HepG2 (cell line): ENCODE data around the gene UBL5. TPM values are rescaled to one million over a fixed set of nuclear protein-coding genes. Genes with fewer than 3 reads are reported as not detected.

Source experiments
- ATRX ChIP-seq: sonication (generic); formaldehyde crosslinking; IDR thresholded peaks from 2 replicates; pipeline ENCODE4 v1.4.0; 2020; ENCODE audit warnings: missing genetic modification reagents, borderline replicate concordance
- HMGXB4 ChIP-seq, 2 experiments: sonication (generic) in 1 of 2; formaldehyde crosslinking in 1 of 2; IDR thresholded peaks; 2 replicates each; pipeline versions ENCODE4 v1.4.0 to v1.6.1; 2018 to 2020; ENCODE audit warnings: missing genetic modification reagents in 2 of 2, borderline replicate concordance in 1 of 2, low read depth in 1 of 2, mild to moderate bottlenecking in 1 of 2, missing biosample characterization in 1 of 2
- MIXL1 ChIP-seq: IDR thresholded peaks from 2 replicates; pipeline ENCODE4 v1.6.1; 2016
- NR0B2 ChIP-seq: sonication (generic); formaldehyde crosslinking; IDR thresholded peaks from 2 replicates; pipeline ENCODE4 v1.4.0; 2020; ENCODE audit warnings: mild to moderate bottlenecking, missing genetic modification reagents
- SAFB2 ChIP-seq: sonication (generic); formaldehyde crosslinking; IDR thresholded peaks from 2 replicates; pipeline ENCODE4 v1.5.1; 2020; ENCODE audit warnings: missing genetic modification reagents, low read depth, mild to moderate bottlenecking, borderline replicate concordance
- STAT5B ChIP-seq: sonication (generic); formaldehyde crosslinking; IDR thresholded peaks from 2 replicates; pipeline ENCODE4 v1.4.0; 2020; ENCODE audit warnings: missing genetic modification reagents
- ZBTB26 ChIP-seq: IDR thresholded peaks from 2 replicates; pipeline ENCODE4 v1.6.1; 2016; ENCODE audit warnings: missing compliant biosample characterization, missing genetic modification reagents, borderline replicate concordance
- ZEB1 ChIP-seq: IDR thresholded peaks from 2 replicates; pipeline ENCODE4 v1.6.1; 2012; ENCODE audit warnings: mild to moderate bottlenecking, low read depth, inconsistent platforms; ENCODE audit not compliant: insufficient replicate concordance
- ZNF136 ChIP-seq: sonication (generic); formaldehyde crosslinking; IDR thresholded peaks from 2 replicates; pipeline ENCODE4 v1.8.1; 2022; ENCODE audit warnings: low read depth, mild to moderate bottlenecking, moderate library complexity, missing genetic modification reagents
- ZNF407 ChIP-seq: sonication (generic); formaldehyde crosslinking; IDR thresholded peaks from one replicate; pipeline ENCODE4 v1.5.1; 2020; ENCODE audit warnings: mild to moderate bottlenecking, missing genetic modification reagents; ENCODE audit errors: not compliant biosample characterization
- ZNF574 ChIP-seq: sonication (generic); formaldehyde crosslinking; IDR thresholded peaks from 2 replicates; pipeline ENCODE4 v1.4.0; 2020; ENCODE audit warnings: missing genetic modification reagents
- polyA plus RNA-seq, 8 experiments: library from polyadenylated mRNA; depleted of rRNA in 3 of 8; stranded (reverse) in 7 of 8; unstranded in 1 of 8; fragments of >200 nt; fragmentation: Illumina TruSeq in 4 of 8; extraction: Trizol in 4 of 8; gene quantifications; 2 replicates each; pipeline versions ENCODE4 v1.2.1 to v1.2.3, GENCODE V29; 2011 to 2016; ENCODE audit warnings: low read depth in 4 of 8, missing spikeins in 1 of 8, mixed read lengths in 1 of 8; ENCODE audit not compliant: insufficient read depth in 1 of 8
- total RNA-seq, 5 experiments: library from RNA; depleted of rRNA; stranded (reverse); fragments of >200 nt; fragmentation: Illumina TruSeq; extraction: Trizol; gene quantifications; 2 replicates each; pipeline ENCODE4 v1.2.3, GENCODE V29; 2016; ENCODE audit warnings: low read depth in 1 of 5

UBL5 gene
- total and polyA plus RNA-seq, 2 of the 13 experiments (the other 11 are each of a cell fraction or from before 2014, with no cell fraction given): 373 to 487 TPM

GRCh38 chr19:9818734-9819595, 8.8 kb upstream of the UBL5 start, which contains the start of gene FBXL12 (continued):
- peak; percentile 91 for TF ChIP-seq ZNF407 (CRISPR knock-in tag)
- no peak for TF ChIP-seq STAT5B (CRISPR knock-in tag)
- peak; percentile 49; the same call in 1 of the 2 replicates for TF ChIP-seq ZBTB26 (CRISPR knock-in tag)
- no peak for TF ChIP-seq ATRX
- peak; percentile 27 for TF ChIP-seq NR0B2 (CRISPR knock-in tag)
- 0 out of 2 replicates have a peak, but pooled peaks have one; percentile 17 for TF ChIP-seq MIXL1
- TF ChIP-seq ZNF574: peak; percentile 83
- peak; percentile 44 to 70; a peak in 1 of 4 replicates for TF ChIP-seq HMGXB4 (CRISPR knock-in tag; IDR thresholded peaks at IDR 0.05; ENCODE audit: borderline replicate concordance in 1 of 2, low read depth in 1 of 2)
- TF ChIP-seq ZEB1: peak; percentile 51
- peak; percentile 60; the same call in 1 of the 2 replicates for TF ChIP-seq ZNF136 (CRISPR knock-in tag)
- peak; percentile 64; the same call in 1 of the 2 replicates for TF ChIP-seq SAFB2 (CRISPR knock-in tag)
